ENCODE data around the gene STK39.
"Not testable (repeated sequence)": the region's sequence is repeated elsewhere in the genome, so short reads cannot be mapped to it uniquely, and the experiment has no call there.

The STK39 gene

GRCh38 chr2:168247341-168248261 lies at the start of gene STK39:
Gene STK39 (minus strand): TSS chr2:168247595. CDS start chr2:168247435, 160 bp downstream.
- DNase-seq (ENCODE audit: low read depth in 2 of 2) = peak; percentile 53 to 60

- DNase-seq (ENCODE audit: low read depth in 2 of 2) = no peak
These were observed 47.7 kb upstream of the STK39 start for GRCh38 chr2:168295051-168295450.

- no peak for DNase-seq (ENCODE audit: low read depth in 2 of 2)
These were observed 47.0 kb upstream of the STK39 start for GRCh38 chr2:168294409-168294808.

- DNase-seq (ENCODE audit: low read depth in 2 of 2) = no peak
These were observed 46.4 kb upstream of the STK39 start for GRCh38 chr2:168293766-168294165.

- DNase-seq (ENCODE audit: low read depth in 2 of 2) = no peak
These were observed 43.0 kb upstream of the STK39 start for GRCh38 chr2:168290391-168290790.

- no peak for DNase-seq (ENCODE audit: low read depth in 2 of 2)
These were observed 42.5 kb upstream of the STK39 start for GRCh38 chr2:168289880-168290279.

- DNase-seq (ENCODE audit: low read depth in 2 of 2) = no peak
These were observed 39.1 kb upstream of the STK39 start for GRCh38 chr2:168286535-168286934.

- DNase-seq (ENCODE audit: low read depth in 2 of 2) = no peak
These were observed 31.1 kb upstream of the STK39 start for GRCh38 chr2:168278424-168278888.

GRCh38 chr2:168277276-168277675 lies 29.9 kb upstream of the STK39 start:
- DNase-seq (ENCODE audit: low read depth in 2 of 2) = no peak

- no peak for DNase-seq (ENCODE audit: low read depth in 2 of 2)
These were observed 24.8 kb upstream of the STK39 start for GRCh38 chr2:168272225-168272624.

- not testable (repeated sequence) for DNase-seq (ENCODE audit: low read depth in 2 of 2)
These were observed 15.5 kb upstream of the STK39 start for GRCh38 chr2:168262926-168263325.

GRCh38 chr2:168256448-168256847 lies 9.1 kb upstream of the STK39 start:
- DNase-seq (ENCODE audit: low read depth in 2 of 2) = no peak

GRCh38 chr2:168255866-168256265 lies 8.5 kb upstream of the STK39 start:
- no peak for DNase-seq (ENCODE audit: low read depth in 2 of 2)

- DNase-seq (ENCODE audit: low read depth in 2 of 2) = no peak
These were observed 7.7 kb upstream of the STK39 start for GRCh38 chr2:168255103-168255502.

- no peak for DNase-seq (ENCODE audit: low read depth in 2 of 2)
These were observed 7.0 kb upstream of the STK39 start for GRCh38 chr2:168254158-168254935.

GRCh38 chr2:168253379-168253778 lies 6.0 kb upstream of the STK39 start:
- DNase-seq (ENCODE audit: low read depth in 2 of 2) = no peak

- DNase-seq (ENCODE audit: low read depth in 2 of 2) = no peak
These were observed 5.6 kb upstream of the STK39 start for GRCh38 chr2:168252976-168253375.

- DNase-seq (ENCODE audit: low read depth in 2 of 2) = peak; percentile 53 to 56
These were observed 683 bp downstream of the STK39 start for GRCh38 chr2:168246483-168247340.

GRCh38 chr2:168246072-168246482 lies 1.3 kb downstream of the STK39 start:
- DNase-seq (ENCODE audit: low read depth in 2 of 2) = no peak

- no peak for DNase-seq (ENCODE audit: low read depth in 2 of 2)
These were observed 2.1 kb downstream of the STK39 start for GRCh38 chr2:168245074-168245825.

GRCh38 chr2:168244318-168244717 lies 3.1 kb downstream of the STK39 start:
- peak; percentile 44 to 56 for DNase-seq (ENCODE audit: low read depth in 2 of 2)

All from stimulated activated CD4-positive, alpha-beta T cell treated with anti-CD3 and anti-CD28 coated beads, Interleukin-15, amount 100 ng/mL, for 48 hours (primary cell).